ENCODE results near the gene IFITM1.
A peak's percentile ranks its signal among the peaks of the same experiment; 100 is the strongest.

The IFITM1 gene

GRCh38 chr11:289712-290620, 23.9 kb upstream of the IFITM1 start:
- Histone ChIP-seq H3K4me2 (ENCODE audit: low read length) (peak overlapping the region; percentile 60), H3K9ac (ENCODE audit: low read length) (peak overlapping the region; percentile 40; the same call in 1 of the 2 replicates), H3K9me2 (ENCODE audit: low read depth, low read length) (no peaks in the 10 kb centered on the region), H3K4me3 (ENCODE audit: low read depth, low read length, poor library complexity, severe bottlenecking) (peak overlapping the region; percentile 72), H4K20me1 (ENCODE audit: insufficient read depth, low read length) (no peaks in the 10 kb centered on the region), H3F3A (ENCODE audit: insufficient read depth, low read length) (no peaks in the 10 kb centered on the region), H3K9me3 (ENCODE audit: low read length) (no peaks in the 10 kb centered on the region), H2AFZ (ENCODE audit: low read length) (no peak overlapping the region), H3K79me2 (ENCODE audit: insufficient read depth, low read length) (no peaks in the 10 kb centered on the region), H3K27ac (ENCODE audit: low read depth, low read length, poor library complexity, severe bottlenecking) (no peak overlapping the region), H3K27me3 (ENCODE audit: insufficient read depth, low read length) (peaks cover 7% of the 10 kb centered on the region; the same call in 1 of the 2 replicates), H3K4me1 (ENCODE audit: insufficient read depth, low read length, severe bottlenecking) (peaks cover 31% of the 10 kb centered on the region), H3K36me3 (ENCODE audit: insufficient read depth, low read length) (peaks cover 15% of the 10 kb centered on the region)
- no peak for TF ChIP-seq EZH2 (IDR thresholded peaks at IDR 0.05; ENCODE audit: borderline replicate concordance, low read length)
- TF ChIP-seq, protein P1, sequence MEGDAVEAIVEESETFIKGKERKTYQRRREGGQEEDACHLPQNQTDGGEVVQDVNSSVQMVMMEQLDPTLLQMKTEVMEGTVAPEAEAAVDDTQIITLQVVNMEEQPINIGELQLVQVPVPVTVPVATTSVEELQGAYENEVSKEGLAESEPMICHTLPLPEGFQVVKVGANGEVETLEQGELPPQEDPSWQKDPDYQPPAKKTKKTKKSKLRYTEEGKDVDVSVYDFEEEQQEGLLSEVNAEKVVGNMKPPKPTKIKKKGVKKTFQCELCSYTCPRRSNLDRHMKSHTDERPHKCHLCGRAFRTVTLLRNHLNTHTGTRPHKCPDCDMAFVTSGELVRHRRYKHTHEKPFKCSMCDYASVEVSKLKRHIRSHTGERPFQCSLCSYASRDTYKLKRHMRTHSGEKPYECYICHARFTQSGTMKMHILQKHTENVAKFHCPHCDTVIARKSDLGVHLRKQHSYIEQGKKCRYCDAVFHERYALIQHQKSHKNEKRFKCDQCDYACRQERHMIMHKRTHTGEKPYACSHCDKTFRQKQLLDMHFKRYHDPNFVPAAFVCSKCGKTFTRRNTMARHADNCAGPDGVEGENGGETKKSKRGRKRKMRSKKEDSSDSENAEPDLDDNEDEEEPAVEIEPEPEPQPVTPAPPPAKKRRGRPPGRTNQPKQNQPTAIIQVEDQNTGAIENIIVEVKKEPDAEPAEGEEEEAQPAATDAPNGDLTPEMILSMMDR (IDR thresholded peaks at IDR 0.05; ENCODE audit: low read length), result no peak

GRCh38 chr11:290621-291231, 23.1 kb upstream of the IFITM1 start:
- no peaks in the 10 kb centered on the region for H3K9me3 ChIP-seq (ENCODE audit: low read length)
- no peaks in the 10 kb centered on the region for H3K9me2 ChIP-seq (ENCODE audit: low read depth, low read length)
- H3K4me1 ChIP-seq (ENCODE audit: insufficient read depth, low read length, severe bottlenecking), result peaks cover 31% of the 10 kb centered on the region
- H3K36me3 ChIP-seq (ENCODE audit: insufficient read depth, low read length), result peaks cover 15% of the 10 kb centered on the region
- no peaks in the 10 kb centered on the region for H3F3A ChIP-seq (ENCODE audit: insufficient read depth, low read length)
- H3K27me3 ChIP-seq (ENCODE audit: insufficient read depth, low read length), result peaks cover 4% of the 10 kb centered on the region; the same call in 1 of the 2 replicates
- H3K4me3 ChIP-seq (ENCODE audit: low read depth, low read length, poor library complexity, severe bottlenecking), result no peak overlapping the region
- no peak overlapping the region for H3K9ac ChIP-seq (ENCODE audit: low read length)
- H2AFZ ChIP-seq (ENCODE audit: low read length), result no peak overlapping the region
- H3K79me2 ChIP-seq (ENCODE audit: insufficient read depth, low read length), result no peaks in the 10 kb centered on the region
- H3K27ac ChIP-seq (ENCODE audit: low read depth, low read length, poor library complexity, severe bottlenecking), result no peak overlapping the region
- H3K4me2 ChIP-seq (ENCODE audit: low read length), result peak overlapping the region; percentile 60; the same call in 1 of the 2 replicates
- no peaks in the 10 kb centered on the region for H4K20me1 ChIP-seq (ENCODE audit: insufficient read depth, low read length)
- no peak for TF ChIP-seq EZH2 (IDR thresholded peaks at IDR 0.05; ENCODE audit: borderline replicate concordance, low read length)
- TF ChIP-seq, protein P1 (IDR thresholded peaks at IDR 0.05; ENCODE audit: low read length), result no peak

- Histone ChIP-seq H3F3A (ENCODE audit: insufficient read depth, low read length) (no peaks in the 10 kb centered on the region), H3K9me3 (ENCODE audit: low read length) (no peaks in the 10 kb centered on the region), H3K27me3 (ENCODE audit: insufficient read depth, low read length) (no peaks in the 10 kb centered on the region), H3K79me2 (ENCODE audit: insufficient read depth, low read length) (no peaks in the 10 kb centered on the region), H3K4me3 (ENCODE audit: low read depth, low read length, poor library complexity, severe bottlenecking) (no peak overlapping the region), H4K20me1 (ENCODE audit: insufficient read depth, low read length) (no peaks in the 10 kb centered on the region), H3K9me2 (ENCODE audit: low read depth, low read length) (no peaks in the 10 kb centered on the region), H3K27ac (ENCODE audit: low read depth, low read length, poor library complexity, severe bottlenecking) (no peak overlapping the region), H3K9ac (ENCODE audit: low read length) (no peak overlapping the region), H3K4me1 (ENCODE audit: insufficient read depth, low read length, severe bottlenecking) (peaks cover 31% of the 10 kb centered on the region), H3K4me2 (ENCODE audit: low read length) (no peak overlapping the region), H3K36me3 (ENCODE audit: insufficient read depth, low read length) (peaks cover 15% of the 10 kb centered on the region), H2AFZ (ENCODE audit: low read length) (no peak overlapping the region)
- TF ChIP-seq EZH2 (IDR thresholded peaks at IDR 0.05; ENCODE audit: borderline replicate concordance, low read length), result no peak
- TF ChIP-seq, protein P1 (IDR thresholded peaks at IDR 0.05; ENCODE audit: low read length), result no peak
Observed at GRCh38 chr11:291281-292210, 22.3 kb upstream of the IFITM1 start.
